ENCODE data around the gene FAS. TPM values are rescaled to one million over a fixed set of nuclear protein-coding genes. Genes with fewer than 3 reads are reported as not detected.
A peak's percentile ranks its signal among the peaks of the same experiment; 100 is the strongest.

The FAS gene
- polyA plus RNA-seq, 3 donors from 2014 or later, result 9.7 to 14.3 (median 11.1) TPM

GRCh38 chr10:88960802-88961201 lies 29.8 kb upstream of the FAS start:
- H3K27me3 Mint-ChIP-seq (ENCODE audit: low read depth in 3 of 3), result no peaks in the 10 kb centered on the region
- peaks cover 15 to 24% of the 10 kb centered on the region in 2 donors for H3K4me1 Mint-ChIP-seq
- no peaks in the 10 kb centered on the region for H3K36me3 Mint-ChIP-seq
- H3K27ac Mint-ChIP-seq, result no peak overlapping the region
- H3K9me3 Mint-ChIP-seq, result no peaks in the 10 kb centered on the region
- no peak for DNase-seq
- no peak overlapping the region for H3K4me3 Mint-ChIP-seq

GRCh38 chr10:88961266-88961665 lies 29.3 kb upstream of the FAS start:
- Mint-ChIP-seq H3K36me3 (no peaks in the 10 kb centered on the region), H3K27ac (no peak overlapping the region), H3K4me3 (no peak overlapping the region), H3K9me3 (no peaks in the 10 kb centered on the region), H3K4me1 (peaks cover 15 to 24% of the 10 kb centered on the region in 2 donors), H3K27me3 (ENCODE audit: low read depth in 3 of 3) (no peaks in the 10 kb centered on the region)
- no peak for DNase-seq

- H3K27me3 Mint-ChIP-seq (ENCODE audit: low read depth in 3 of 3), result peaks cover 0 to 1% (median 0%) of the 10 kb centered on the region in 3 donors
- peak overlapping the region in 1 of 5 donors; percentile 31 for H3K4me3 Mint-ChIP-seq
These were observed 28.3 kb upstream of the FAS start for GRCh38 chr10:88962336-88962735.

GRCh38 chr10:88963318-88963717 lies 27.3 kb upstream of the FAS start:
- Mint-ChIP-seq H3K9me3 (no peaks in the 10 kb centered on the region), H3K27ac (no peak overlapping the region), H3K27me3 (ENCODE audit: low read depth in 3 of 3) (peaks cover 0 to 1% (median 0%) of the 10 kb centered on the region in 3 donors), H3K4me1 (peaks cover 15 to 24% of the 10 kb centered on the region in 2 donors), H3K4me3 (no peak overlapping the region), H3K36me3 (no peaks in the 10 kb centered on the region)
- no peak for DNase-seq

More at GRCh38 chr10:88962336-88962735, 28.3 kb upstream of the FAS start:
- peaks cover 15 to 24% of the 10 kb centered on the region in 2 donors for H3K4me1 Mint-ChIP-seq
- no peaks in the 10 kb centered on the region for H3K9me3 Mint-ChIP-seq
- DNase-seq, result peak in 1 of 3 donors; percentile 12
- no peaks in the 10 kb centered on the region for H3K36me3 Mint-ChIP-seq
- H3K27ac Mint-ChIP-seq, result peak overlapping the region in 2 of 6 donors; percentile 4 to 36

- Mint-ChIP-seq H3K4me1 (peaks cover 15 to 24% of the 10 kb centered on the region in 2 donors), H3K9me3 (no peaks in the 10 kb centered on the region), H3K36me3 (no peaks in the 10 kb centered on the region), H3K27ac (no peak overlapping the region), H3K27me3 (ENCODE audit: low read depth in 3 of 3) (peaks cover 0 to 1% (median 0%) of the 10 kb centered on the region in 3 donors), H3K4me3 (no peak overlapping the region)
- no peak for DNase-seq
These were observed 26.2 kb upstream of the FAS start for GRCh38 chr10:88964360-88964759.

GRCh38 chr10:88964869-88965415 lies 25.7 kb upstream of the FAS start:
- Mint-ChIP-seq H3K9me3 (no peaks in the 10 kb centered on the region), H3K27me3 (ENCODE audit: low read depth in 3 of 3) (peaks cover 0 to 1% (median 0%) of the 10 kb centered on the region in 3 donors), H3K4me3 (no peak overlapping the region), H3K4me1 (peaks cover 15 to 24% of the 10 kb centered on the region in 2 donors), H3K27ac (no peak overlapping the region), H3K36me3 (peaks cover 0 to 3% (median 0%) of the 10 kb centered on the region in 3 donors)
- no peak for DNase-seq

GRCh38 chr10:88966797-88967196 lies 23.8 kb upstream of the FAS start:
- no peak overlapping the region for H3K4me3 Mint-ChIP-seq
- H3K27ac Mint-ChIP-seq, result no peak overlapping the region

GRCh38 chr10:88968391-88968790 lies 22.2 kb upstream of the FAS start:
- Mint-ChIP-seq H3K9me3 (no peaks in the 10 kb centered on the region), H3K4me3 (no peak overlapping the region), H3K36me3 (peaks cover 0 to 3% (median 0%) of the 10 kb centered on the region in 3 donors), H3K4me1 (no peaks in the 10 kb centered on the region), H3K27me3 (ENCODE audit: low read depth in 3 of 3) (peaks cover 0 to 1% (median 0%) of the 10 kb centered on the region in 3 donors), H3K27ac (no peak overlapping the region)
- no peak for DNase-seq

More at GRCh38 chr10:88966797-88967196, 23.8 kb upstream of the FAS start:
- Mint-ChIP-seq H3K27me3 (ENCODE audit: low read depth in 3 of 3) (peaks cover 0 to 1% (median 0%) of the 10 kb centered on the region in 3 donors), H3K9me3 (no peaks in the 10 kb centered on the region), H3K36me3 (peaks cover 0 to 3% (median 0%) of the 10 kb centered on the region in 3 donors), H3K4me1 (peaks cover 9 to 11% of the 10 kb centered on the region in 2 donors)
- DNase-seq, result no peak

GRCh38 chr10:88971221-88972061 lies 19.2 kb upstream of the FAS start:
- no peaks in the 10 kb centered on the region for H3K9me3 Mint-ChIP-seq
- no peak for DNase-seq
- H3K4me3 Mint-ChIP-seq, result no peak overlapping the region
- peaks cover 0 to 4% (median 3%) of the 10 kb centered on the region in 3 donors for H3K36me3 Mint-ChIP-seq
- H3K27me3 Mint-ChIP-seq (ENCODE audit: low read depth in 3 of 3), result peaks cover 0 to 4% (median 1%) of the 10 kb centered on the region in 3 donors
- H3K27ac Mint-ChIP-seq, result no peak overlapping the region
- peaks cover 15% of the 10 kb centered on the region in 2 donors for H3K4me1 Mint-ChIP-seq

- Mint-ChIP-seq H3K27ac (peak overlapping the region in 3 of 6 donors; percentile 30 to 99 (median 91)), H3K36me3 (peaks cover 0 to 4% (median 4%) of the 10 kb centered on the region in 3 donors), H3K9me3 (no peaks in the 10 kb centered on the region), H3K27me3 (ENCODE audit: low read depth in 3 of 3) (peaks cover 0 to 4% (median 0%) of the 10 kb centered on the region in 3 donors), H3K4me1 (peaks cover 15 to 17% of the 10 kb centered on the region in 2 donors), H3K4me3 (peak overlapping the region in 2 of 5 donors; percentile 95 to 100)
- no peak for DNase-seq
These were observed 16.6 kb upstream of the FAS start for GRCh38 chr10:88974012-88974411.

- peak; percentile 39 to 56 (median 51) for DNase-seq
- H3K27ac Mint-ChIP-seq, result peak overlapping the region; percentile 91 to 100 (median 98)
- H3K4me1 Mint-ChIP-seq, result peaks cover 15 to 20% of the 10 kb centered on the region in 2 donors
These were observed 15.9 kb upstream of the FAS start for GRCh38 chr10:88974446-88975376.

GRCh38 chr10:88975377-88975720 lies 15.2 kb upstream of the FAS start:
- Mint-ChIP-seq H3K9me3 (no peaks in the 10 kb centered on the region), H3K27ac (peak overlapping the region; percentile 91 to 100 (median 98)), H3K27me3 (ENCODE audit: low read depth in 3 of 3) (peaks cover 0 to 6% (median 0%) of the 10 kb centered on the region in 3 donors), H3K4me1 (peaks cover 15 to 20% of the 10 kb centered on the region in 2 donors), H3K36me3 (peaks cover 0 to 4% (median 3%) of the 10 kb centered on the region in 3 donors), H3K4me3 (peak overlapping the region; percentile 88 to 100 (median 96))
- peak in 1 of 3 donors; percentile 7 for DNase-seq

More at GRCh38 chr10:88974446-88975376, 15.9 kb upstream of the FAS start:
- Mint-ChIP-seq H3K36me3 (peaks cover 0 to 4% (median 3%) of the 10 kb centered on the region in 3 donors), H3K4me3 (peak overlapping the region; percentile 88 to 100 (median 96)), H3K27me3 (ENCODE audit: low read depth in 3 of 3) (peaks cover 0 to 6% (median 0%) of the 10 kb centered on the region in 3 donors), H3K9me3 (no peaks in the 10 kb centered on the region)

- peaks cover 0 to 4% (median 3%) of the 10 kb centered on the region in 3 donors for H3K36me3 Mint-ChIP-seq
- DNase-seq, result no peak
- no peaks in the 10 kb centered on the region for H3K9me3 Mint-ChIP-seq
- peaks cover 15 to 20% of the 10 kb centered on the region in 2 donors for H3K4me1 Mint-ChIP-seq
- peaks cover 0 to 6% (median 0%) of the 10 kb centered on the region in 3 donors for H3K27me3 Mint-ChIP-seq (ENCODE audit: low read depth in 3 of 3)
- no peak overlapping the region for H3K4me3 Mint-ChIP-seq
- no peak overlapping the region for H3K27ac Mint-ChIP-seq
These were observed 12.1 kb upstream of the FAS start for GRCh38 chr10:88978463-88978862.
